Measurements from ENCODE around the gene MYH7B. TPM values are rescaled to one million over a fixed set of nuclear protein-coding genes. Genes with fewer than 3 reads are reported as not detected.

Gene MYH7B
- total RNA-seq: under 1 TPM; 0.19 to 0.56 (median 0.40) TPM

- DNase-seq (ENCODE audit: low spot score) (peak; percentile 99), ATAC-seq (ENCODE audit: low FRiP score) (peak; percentile 98)
- TF ChIP-seq CTCF (IDR thresholded peaks at IDR 0.05): no peak
Measured at GRCh38 chr20:34955231-34956040, at the start of gene MYH7B, which contains the start of gene GSS. Gene MYH7B, plus strand, starts transcription at chr20:34955868. Its CDS starts 22,138 bp downstream, at chr20:34978006. Gene GSS, minus strand, starts transcription at chr20:34955806. Its CDS starts 3,954 bp downstream, at chr20:34951852.

GRCh38 chr20:34907616-34908469, 47.8 kb upstream of the MYH7B start:
- TF ChIP-seq CTCF (IDR thresholded peaks at IDR 0.05): no peak
- DNase-seq (ENCODE audit: low spot score) (no peak), ATAC-seq (ENCODE audit: low FRiP score) (peak; percentile 93)

- DNase-seq (ENCODE audit: low spot score) (no peak), ATAC-seq (ENCODE audit: low FRiP score) (no peak)
- no peak for TF ChIP-seq CTCF (IDR thresholded peaks at IDR 0.05)
Measured at GRCh38 chr20:34915131-34915530, 40.5 kb upstream of the MYH7B start.

- ATAC-seq (ENCODE audit: low FRiP score): no peak
- DNase-seq (ENCODE audit: low spot score): no peak
- TF ChIP-seq CTCF (IDR thresholded peaks at IDR 0.05): no peak
Measured at GRCh38 chr20:34915749-34916455, 39.8 kb upstream of the MYH7B start.

GRCh38 chr20:34916774-34917354, 38.8 kb upstream of the MYH7B start:
- TF ChIP-seq CTCF (IDR thresholded peaks at IDR 0.05): no peak
- DNase-seq (ENCODE audit: low spot score) (no peak), ATAC-seq (ENCODE audit: low FRiP score) (no peak)

GRCh38 chr20:34920055-34920454, 35.6 kb upstream of the MYH7B start:
- no peak for DNase-seq (ENCODE audit: low spot score)
- no peak for ATAC-seq (ENCODE audit: low FRiP score)
- no peak for TF ChIP-seq CTCF (IDR thresholded peaks at IDR 0.05)
